Liver (tissue), 9 donors: ENCODE data around the gene TRIM33. TPM values are rescaled to one million over a fixed set of nuclear protein-coding genes. Genes with fewer than 3 reads are reported as not detected.

ENCODE experiments used
- DNase-seq: peaks from one replicate; pipeline ENCODE4 v3.0.0-alpha.2; 2017; ENCODE audit warnings: low spot score
- H3K27ac ChIP-seq, 2 donors: one replicate each; pipeline ENCODE4 v1.7.0; 2013; ENCODE audit warnings: inconsistent platforms in 2 of 2, low read length in 2 of 2, control low read depth in 1 of 2, low read depth in 1 of 2, mild to moderate bottlenecking in 1 of 2
- H3K27me3 ChIP-seq, 4 donors: one replicate each; pipeline versions ENCODE4 v1.6.1 to v1.7.0; 2013; ENCODE audit warnings: low read length in 3 of 4, inconsistent platforms in 1 of 4, mild to moderate bottlenecking in 1 of 4, moderate library complexity in 1 of 4; ENCODE audit not compliant: control insufficient read depth in 4 of 4, insufficient read depth in 4 of 4
- H3K36me3 ChIP-seq, 4 donors: one replicate each; pipeline versions ENCODE4 v1.6.1 to v1.7.0; 2013; ENCODE audit warnings: low read length in 3 of 4, mild to moderate bottlenecking in 3 of 4, low read depth in 1 of 4, moderate library complexity in 1 of 4; ENCODE audit not compliant: control insufficient read depth in 4 of 4, insufficient read depth in 3 of 4
- H3K4me1 ChIP-seq, 4 donors: one replicate each; pipeline versions ENCODE4 v1.6.1 to v1.7.0; 2013; ENCODE audit warnings: low read length in 3 of 4, mild to moderate bottlenecking in 3 of 4, moderate library complexity in 1 of 4; ENCODE audit not compliant: control insufficient read depth in 4 of 4, insufficient read depth in 4 of 4
- H3K4me3 ChIP-seq, 3 donors: one replicate each; pipeline versions ENCODE4 v1.6.1 to v1.7.0; 2013; ENCODE audit warnings: low read length in 3 of 3, control low read depth in 1 of 3, low read depth in 1 of 3, mild to moderate bottlenecking in 1 of 3
- H3K9ac ChIP-seq, 2 donors: one replicate each; pipeline ENCODE4 v1.7.0; 2013; ENCODE audit warnings: low read length in 2 of 2, mild to moderate bottlenecking in 2 of 2, moderate library complexity in 2 of 2, control low read depth in 1 of 2, low read depth in 1 of 2
- H3K9me3 ChIP-seq, 4 donors: one replicate each; pipeline versions ENCODE4 v1.6.1 to v1.7.0; 2013; ENCODE audit warnings: low read length in 3 of 4; ENCODE audit not compliant: control insufficient read depth in 4 of 4
- EGR1 ChIP-seq, 2 donors: IDR thresholded peaks; 2 replicates each; pipeline ENCODE4 v1.6.1; 2016 to 2018; ENCODE audit warnings: antibody characterized with exemption in 2 of 2, low read depth in 2 of 2
- FOXA1 ChIP-seq: IDR thresholded peaks from 2 replicates; pipeline ENCODE4 v1.6.1; 2016; ENCODE audit warnings: antibody characterized with exemption
- GABPA ChIP-seq, 2 donors: IDR thresholded peaks in 1 of 2; conservative IDR thresholded peaks in 1 of 2; 2 replicates each; pipeline ENCODE4 v1.6.1; 2016; ENCODE audit warnings: antibody characterized with exemption in 2 of 2, mild to moderate bottlenecking in 1 of 2, moderate library complexity in 1 of 2
- HNF4A ChIP-seq, 2 donors: conservative IDR thresholded peaks; 2 replicates each; pipeline ENCODE4 v1.6.1; 2016; ENCODE audit warnings: antibody characterized with exemption in 2 of 2, mild to moderate bottlenecking in 2 of 2
- HNF4G ChIP-seq: IDR thresholded peaks from 2 replicates; pipeline ENCODE4 v1.6.1; 2016; ENCODE audit warnings: antibody characterized with exemption
- JUND ChIP-seq, 2 donors: IDR thresholded peaks; 2 replicates each; pipeline ENCODE4 v1.6.1; 2016; ENCODE audit warnings: antibody characterized with exemption in 2 of 2
- MAX ChIP-seq: IDR thresholded peaks from 2 replicates; pipeline ENCODE4 v1.6.1; 2016; ENCODE audit warnings: antibody characterized with exemption
- RAD21 ChIP-seq, 2 donors: IDR thresholded peaks; 2 replicates each; pipeline ENCODE4 v1.6.1; 2016; ENCODE audit warnings: antibody characterized with exemption in 2 of 2, mild to moderate bottlenecking in 2 of 2
- REST ChIP-seq: IDR thresholded peaks from 2 replicates; pipeline ENCODE4 v1.6.1; 2016; ENCODE audit warnings: antibody characterized with exemption, mild to moderate bottlenecking
- SP1 ChIP-seq: IDR thresholded peaks from 2 replicates; pipeline ENCODE4 v1.6.1; 2018; ENCODE audit warnings: antibody characterized with exemption, mild to moderate bottlenecking
- TAF1 ChIP-seq: conservative IDR thresholded peaks from 2 replicates; pipeline ENCODE4 v1.6.1; 2016; ENCODE audit warnings: antibody characterized with exemption, mild to moderate bottlenecking
- YY1 ChIP-seq: IDR thresholded peaks from 2 replicates; pipeline ENCODE4 v1.6.1; 2016; ENCODE audit warnings: antibody characterized with exemption, mild to moderate bottlenecking
- ZBTB33 ChIP-seq: IDR thresholded peaks from 2 replicates; pipeline ENCODE4 v1.6.1; 2016; ENCODE audit warnings: antibody characterized with exemption
- WGBS: extraction: QIAGEN DNeasy Blood & Tissue Kit; methylation state at CpG from one replicate; pipeline ENCODE4 v1.1.7; 2013; 5-methylcytosine and 5-hydroxymethylcytosine counted together
- polyA plus RNA-seq, 2 donors: library from polyadenylated mRNA; stranded (reverse) in 1 of 2; unstranded in 1 of 2; fragments of 200-250 nt in 1 of 2; fragments of >200 nt in 1 of 2; fragmentation: Nextera tagmentation in 1 of 2; extraction: Ambion mirVana in 1 of 2; gene quantifications; one replicate each; pipeline versions ENCODE4 v1.2.1 to v1.2.3, GENCODE V29; 2013 to 2015
- total RNA-seq, 2 donors: library from RNA; depleted of rRNA; stranded (reverse); fragments of >200 nt; gene quantifications; one replicate each; pipeline ENCODE4 v1.2.3, GENCODE V29; 2014
- TF ChIP-seq, protein P1 (sequence below): fragments of 150-350 bp; IDR thresholded peaks from 2 replicates; pipeline ENCODE4 v1.5.1; 2017; ENCODE audit warnings: improper control_type of control experiment, low read depth, low read length; ENCODE audit not compliant: missing input control
- TF ChIP-seq, protein P2 (sequence below): IDR thresholded peaks from 2 replicates; pipeline ENCODE4 v1.6.1; 2016; ENCODE audit warnings: antibody characterized with exemption
- donor health status: healthy.
- donor health status: healthy.
- donor health status: healthy.
- donor health status: healthy.
- donor health status: healthy.

The TRIM33 gene
- total and polyA plus RNA-seq, 4 donors: 4.5 to 30.5 (median 16.6) TPM

- DNase-seq: no peak
- Histone ChIP-seq H3K36me3 (peaks cover 2 to 22% (median 19%) of the 10 kb centered on the region in 4 donors), H3K9ac (no peak overlapping the region), H3K27ac (no peak overlapping the region), H3K9me3 (no peaks in the 10 kb centered on the region), H3K4me1 (no peaks in the 10 kb centered on the region), H3K4me3 (no peak overlapping the region), H3K27me3 (no peaks in the 10 kb centered on the region)
- TF ChIP-seq RAD21 (IDR thresholded peaks at IDR 0.05) (peak; percentile 57 to 71), YY1 (no peak)
- TF ChIP-seq, protein P1, sequence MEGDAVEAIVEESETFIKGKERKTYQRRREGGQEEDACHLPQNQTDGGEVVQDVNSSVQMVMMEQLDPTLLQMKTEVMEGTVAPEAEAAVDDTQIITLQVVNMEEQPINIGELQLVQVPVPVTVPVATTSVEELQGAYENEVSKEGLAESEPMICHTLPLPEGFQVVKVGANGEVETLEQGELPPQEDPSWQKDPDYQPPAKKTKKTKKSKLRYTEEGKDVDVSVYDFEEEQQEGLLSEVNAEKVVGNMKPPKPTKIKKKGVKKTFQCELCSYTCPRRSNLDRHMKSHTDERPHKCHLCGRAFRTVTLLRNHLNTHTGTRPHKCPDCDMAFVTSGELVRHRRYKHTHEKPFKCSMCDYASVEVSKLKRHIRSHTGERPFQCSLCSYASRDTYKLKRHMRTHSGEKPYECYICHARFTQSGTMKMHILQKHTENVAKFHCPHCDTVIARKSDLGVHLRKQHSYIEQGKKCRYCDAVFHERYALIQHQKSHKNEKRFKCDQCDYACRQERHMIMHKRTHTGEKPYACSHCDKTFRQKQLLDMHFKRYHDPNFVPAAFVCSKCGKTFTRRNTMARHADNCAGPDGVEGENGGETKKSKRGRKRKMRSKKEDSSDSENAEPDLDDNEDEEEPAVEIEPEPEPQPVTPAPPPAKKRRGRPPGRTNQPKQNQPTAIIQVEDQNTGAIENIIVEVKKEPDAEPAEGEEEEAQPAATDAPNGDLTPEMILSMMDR: peak; percentile 32
- 74% methylated on average over 1 of the region's 1 CpG for WGBS
Observed at GRCh38 chr1:114428083-114428754, 82.8 kb downstream of the TRIM33 start.

- no peak overlapping the region for H3K27ac ChIP-seq
- no peaks in the 10 kb centered on the region for H3K27me3 ChIP-seq
- peaks cover 2 to 22% (median 18%) of the 10 kb centered on the region in 4 donors for H3K36me3 ChIP-seq
- TF ChIP-seq REST: no peak
- TF ChIP-seq, protein P2, sequence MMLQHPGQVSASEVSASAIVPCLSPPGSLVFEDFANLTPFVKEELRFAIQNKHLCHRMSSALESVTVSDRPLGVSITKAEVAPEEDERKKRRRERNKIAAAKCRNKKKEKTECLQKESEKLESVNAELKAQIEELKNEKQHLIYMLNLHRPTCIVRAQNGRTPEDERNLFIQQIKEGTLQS: no peak
- WGBS: 80% methylated on average over 3 of the region's 3 CpGs
- H3K4me3 ChIP-seq: no peak overlapping the region
- H3K4me1 ChIP-seq: no peaks in the 10 kb centered on the region
- no peak overlapping the region for H3K9ac ChIP-seq
- DNase-seq: no peak
- no peaks in the 10 kb centered on the region for H3K9me3 ChIP-seq
Observed at GRCh38 chr1:114427612-114428011, 83.4 kb downstream of the TRIM33 start.

GRCh38 chr1:114423455-114423854, 87.5 kb downstream of the TRIM33 start:
- H3K4me1 ChIP-seq: no peaks in the 10 kb centered on the region
- no peak for DNase-seq
- no peaks in the 10 kb centered on the region for H3K9me3 ChIP-seq
- H3K36me3 ChIP-seq: peaks cover 0 to 49% (median 29%) of the 10 kb centered on the region in 4 donors
- 98% methylated on average over 7 of the region's 7 CpGs for WGBS
- H3K27ac ChIP-seq: no peak overlapping the region
- no peak for TF ChIP-seq GABPA (IDR thresholded peaks at IDR 0.05 in 1 of 2, conservative IDR thresholded peaks at IDR 0.05 in 1 of 2)
- no peak for TF ChIP-seq HNF4A (conservative IDR thresholded peaks at IDR 0.05)
- no peak for TF ChIP-seq SP1
- no peak for TF ChIP-seq EGR1 (IDR thresholded peaks at IDR 0.05; ENCODE audit: low read depth in 2 of 2)
- no peak for TF ChIP-seq RAD21 (IDR thresholded peaks at IDR 0.05)
- no peak for TF ChIP-seq MAX
- no peak for TF ChIP-seq HNF4G
- TF ChIP-seq ZBTB33: no peak
- TF ChIP-seq TAF1: no peak
- TF ChIP-seq JUND (IDR thresholded peaks at IDR 0.05): no peak
- TF ChIP-seq REST: no peak
- no peak for TF ChIP-seq FOXA1
- no peaks in the 10 kb centered on the region for H3K27me3 ChIP-seq
- H3K9ac ChIP-seq: no peak overlapping the region
- H3K4me3 ChIP-seq: no peak overlapping the region
